HG03457 (cell line): Measurements from ENCODE around the gene NAV2.

Experiments
- ATAC-seq: cut with Tn5 transposase; IDR thresholded peaks from one replicate; pipeline ENCODE4 v1.9.1; 2021; ENCODE audit warnings: moderate number of reproducible peaks; ENCODE audit not compliant: unreplicated experiment

Gene NAV2

DNA sequence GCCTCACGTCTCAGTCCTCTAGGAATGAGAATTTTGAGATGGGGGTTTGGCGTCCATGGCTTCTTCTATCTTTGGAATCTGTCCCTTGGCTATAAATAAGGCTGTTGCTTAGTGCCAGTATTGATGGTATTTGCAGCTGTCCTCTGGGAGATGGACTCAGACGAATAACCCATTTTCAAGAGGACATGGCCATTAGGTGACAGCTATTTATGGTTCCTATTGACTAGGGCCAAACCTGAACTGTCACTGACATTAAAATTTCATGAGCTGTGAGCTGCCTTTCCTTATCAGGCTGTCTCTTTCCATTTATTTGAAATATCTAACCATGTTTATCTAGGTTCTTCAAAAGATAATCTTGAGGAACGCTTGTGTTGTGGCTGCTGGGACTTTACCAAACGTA is 92.7 kb downstream of the NAV2 start:
- no peak for ATAC-seq

DNA sequence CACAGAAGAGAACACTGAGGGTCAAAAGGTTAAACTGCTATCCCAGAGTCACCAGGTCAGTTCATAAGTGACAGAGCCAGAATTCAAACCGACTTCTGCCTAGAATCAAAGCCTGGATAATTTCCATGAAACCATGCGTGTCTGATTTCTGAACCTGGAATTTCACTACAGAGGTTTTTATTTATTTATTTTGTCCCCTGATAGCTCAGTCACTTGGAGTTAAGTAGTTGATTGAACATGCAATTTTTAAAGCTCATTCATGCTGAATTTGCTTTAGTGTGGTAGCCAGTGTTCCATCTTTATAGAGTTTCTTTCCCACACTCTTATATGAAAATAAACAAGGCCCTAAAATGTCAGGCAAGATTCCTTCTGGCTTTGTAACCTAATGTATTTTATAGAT is 93.2 kb downstream of the NAV2 start:
- ATAC-seq, result no peak

DNA sequence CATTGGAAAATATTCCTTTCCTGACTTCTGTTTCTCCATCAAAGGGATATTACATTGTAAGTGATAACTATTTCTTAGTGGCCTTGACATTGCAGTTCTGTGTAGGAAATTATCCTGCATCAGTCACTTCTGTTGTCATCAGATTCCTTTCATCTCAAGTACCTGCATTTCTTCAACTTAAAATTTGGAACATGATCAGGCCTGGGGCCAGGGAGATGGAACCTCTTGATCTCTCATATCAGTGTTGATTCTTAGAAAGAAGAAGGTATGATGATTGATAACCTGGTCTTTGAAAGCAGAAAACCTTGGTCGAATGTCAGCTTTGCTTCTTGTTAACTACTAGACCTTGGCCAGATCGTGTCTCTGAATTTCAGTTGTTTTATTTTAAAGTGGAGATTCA is 93.6 kb downstream of the NAV2 start:
- ATAC-seq, result no peak

DNA sequence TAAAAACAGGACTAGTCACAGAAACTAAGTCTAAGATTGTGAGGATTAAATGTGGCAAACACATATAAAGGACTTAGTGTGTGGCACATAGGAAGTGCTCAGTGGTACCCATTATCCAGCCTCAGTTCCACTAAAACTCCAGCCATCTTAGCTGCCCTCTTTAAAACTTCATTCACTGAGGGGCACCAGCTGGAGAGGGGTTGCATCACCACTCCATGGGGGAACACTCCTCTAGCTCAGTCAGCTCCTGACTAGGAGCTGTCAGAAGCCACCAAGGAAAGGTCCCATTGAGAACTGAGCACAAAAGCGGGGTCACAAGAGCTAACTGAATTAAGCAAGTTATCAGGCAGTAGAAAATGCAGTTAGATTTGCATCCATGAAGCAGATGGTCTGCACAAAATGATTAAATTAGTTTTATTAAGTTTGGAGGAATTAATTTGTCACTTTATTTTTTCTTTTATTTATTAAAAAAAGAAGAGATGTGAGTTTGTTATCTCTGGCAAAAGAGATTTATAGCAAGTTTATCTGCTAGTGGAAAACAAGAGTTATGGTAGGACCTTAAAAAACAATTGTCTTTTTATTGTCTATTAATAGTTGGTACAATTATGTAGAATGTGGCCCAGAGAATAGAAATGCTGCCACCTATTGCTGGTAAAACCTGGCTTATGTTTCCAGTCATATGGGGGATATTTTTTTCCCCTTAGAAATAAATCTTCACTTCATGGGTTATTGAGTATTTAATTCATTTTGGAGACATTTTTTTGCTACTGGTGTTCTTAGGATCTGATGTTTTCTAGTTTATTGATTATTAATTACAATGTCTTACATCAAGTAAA is 95.7 kb downstream of the NAV2 start:
- ATAC-seq, result no peak

DNA sequence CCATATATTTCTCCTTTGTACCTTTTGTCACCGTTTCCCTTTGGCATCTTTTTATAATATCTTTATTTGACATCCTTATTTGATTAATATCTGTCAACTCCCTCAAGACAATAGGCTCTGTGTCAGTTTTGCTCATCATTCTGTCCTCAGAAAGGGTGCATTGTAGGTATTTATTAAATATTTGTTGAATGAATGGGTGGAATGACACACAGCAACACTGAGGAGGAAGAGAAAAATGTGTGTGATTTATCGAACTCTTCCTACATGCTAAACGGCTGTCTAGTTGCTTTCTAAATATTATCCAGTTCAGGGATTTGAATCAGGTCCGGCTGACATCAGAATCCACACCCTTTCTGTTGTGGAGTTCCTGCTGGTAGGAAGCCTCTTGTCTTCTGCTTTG is 98.2 kb downstream of the NAV2 start:
- no peak for ATAC-seq

DNA sequence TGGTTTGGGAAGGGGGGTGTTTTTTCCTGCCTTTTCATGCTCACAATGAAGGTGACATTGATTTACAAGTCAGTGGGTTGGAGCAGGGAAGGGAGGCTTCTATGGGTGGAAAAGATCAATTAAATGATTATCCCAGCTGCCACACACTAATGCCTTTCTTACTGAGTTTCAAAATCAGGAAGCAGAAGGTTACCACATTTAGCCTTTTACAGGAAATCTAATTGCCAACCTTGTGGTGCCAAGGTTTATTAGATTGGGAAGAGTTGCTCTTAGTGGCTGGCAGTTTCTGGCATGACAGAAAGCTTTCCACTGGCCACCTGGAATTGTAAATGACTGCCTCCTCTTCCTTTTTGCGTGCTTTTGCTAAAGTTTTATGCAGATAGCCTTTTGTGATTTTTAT is 98.7 kb downstream of the NAV2 start:
- ATAC-seq, result no peak

DNA sequence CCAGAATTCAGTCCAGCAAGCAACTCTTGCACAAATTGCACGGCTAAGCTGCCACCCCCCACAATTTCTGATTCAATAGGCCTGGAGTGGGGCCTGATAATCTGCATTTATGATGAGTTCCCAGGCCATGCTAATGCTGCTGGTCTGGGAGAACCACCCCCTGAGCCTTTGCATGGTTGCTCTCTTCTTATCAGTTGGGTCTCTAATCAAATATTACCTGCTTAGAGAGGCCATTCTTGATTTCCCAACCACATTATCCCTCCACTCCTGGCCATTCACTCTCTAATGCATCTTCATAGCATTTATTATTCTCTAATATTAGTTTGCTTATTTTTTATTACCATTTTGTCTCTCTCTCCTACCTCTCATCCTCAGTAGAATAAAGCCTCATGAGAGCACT is 99.5 kb downstream of the NAV2 start:
- ATAC-seq, result no peak

DNA sequence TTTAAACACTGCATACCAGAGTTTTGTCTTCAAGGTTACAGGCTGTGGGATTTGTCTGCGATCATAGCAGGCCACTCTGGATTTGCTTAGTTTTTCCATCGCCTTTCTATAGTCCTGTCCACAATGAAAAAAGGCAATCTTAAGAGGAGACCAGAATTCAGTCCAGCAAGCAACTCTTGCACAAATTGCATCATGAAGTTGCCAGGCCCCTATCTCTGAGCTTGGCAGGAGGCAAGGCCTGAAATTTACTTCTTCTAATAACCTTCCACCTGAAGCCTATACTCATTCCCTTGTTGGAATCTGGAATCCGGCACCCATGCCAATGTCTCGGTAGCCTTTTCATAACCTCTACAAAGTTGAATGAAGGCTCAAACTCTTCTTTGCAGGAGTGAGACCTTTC is 100.1 kb downstream of the NAV2 start:
- no peak for ATAC-seq

DNA sequence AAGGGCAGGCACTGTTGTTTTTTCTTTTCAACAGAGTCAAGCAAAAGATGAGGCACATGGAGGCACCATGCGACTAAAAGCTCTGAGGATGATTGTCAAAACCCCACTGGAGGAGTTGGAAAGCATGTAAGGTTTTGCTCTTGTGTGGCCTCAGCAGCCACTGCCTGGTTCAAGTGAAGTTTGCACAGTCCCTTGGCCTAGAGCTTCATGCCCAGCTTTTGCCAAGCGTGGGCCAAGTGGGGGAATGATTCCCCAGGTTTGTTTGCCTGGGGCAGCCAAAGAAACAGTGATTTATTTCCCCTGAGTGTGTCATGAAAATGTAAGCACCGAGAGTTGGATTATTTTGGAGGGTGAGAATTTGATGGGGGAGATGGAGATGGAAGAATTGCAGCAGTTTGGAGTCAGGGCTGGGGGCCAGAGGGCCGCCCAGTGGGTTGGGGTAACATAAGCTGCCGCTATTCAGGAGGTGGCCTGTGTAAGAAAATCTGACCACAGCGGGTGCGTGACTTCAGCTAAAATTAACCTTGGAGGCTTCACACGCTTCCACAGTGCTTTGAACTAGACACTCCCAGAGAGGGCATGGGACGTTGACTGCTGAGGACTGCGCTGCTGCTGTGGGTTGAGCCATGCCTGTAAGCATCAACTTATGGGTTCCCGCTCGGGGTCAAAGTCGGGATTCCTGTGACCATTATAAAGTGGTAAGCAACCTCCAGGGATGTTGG is 100.7 kb downstream of the NAV2 start:
- ATAC-seq, result no peak

DNA sequence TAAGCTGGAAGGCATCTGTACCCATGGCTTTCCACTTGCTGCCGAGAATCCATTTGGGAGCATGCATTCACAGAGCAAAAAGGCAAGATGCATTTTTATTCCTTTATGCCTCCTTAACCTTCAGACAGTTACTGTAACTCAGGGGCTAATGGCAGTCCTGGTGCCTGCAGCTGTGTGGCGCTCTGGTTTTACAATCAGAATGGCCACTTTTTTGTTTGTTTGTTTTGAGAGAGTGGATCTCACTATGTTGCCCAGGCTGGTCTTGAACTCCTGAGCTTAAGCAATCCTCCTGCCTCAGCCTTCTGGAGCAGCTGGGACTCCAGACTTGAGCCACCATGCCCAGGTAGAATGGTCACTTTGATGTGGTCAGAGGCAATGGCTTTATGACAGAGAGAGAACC is 101.8 kb downstream of the NAV2 start:
- no peak for ATAC-seq

DNA sequence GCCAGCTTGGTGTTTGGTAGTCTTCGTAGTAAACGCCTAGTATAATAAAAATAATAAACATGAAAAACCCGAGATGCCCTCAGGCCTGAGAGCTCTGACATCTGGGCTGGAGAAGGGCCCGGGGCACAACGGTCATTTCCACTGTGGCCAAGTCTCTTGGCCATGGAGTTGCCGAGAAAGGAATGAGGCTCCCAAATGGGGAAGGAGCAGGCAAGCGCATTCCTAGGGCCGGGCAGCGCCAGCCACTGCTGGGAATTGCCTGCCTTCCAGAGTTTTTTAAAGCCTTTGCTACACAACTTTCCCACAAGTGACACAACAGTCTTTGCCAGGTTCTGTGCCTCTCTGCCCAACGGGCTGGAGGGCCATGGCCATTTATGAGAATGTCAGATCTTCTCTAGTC is 103.4 kb downstream of the NAV2 start:
- ATAC-seq, result no peak

DNA sequence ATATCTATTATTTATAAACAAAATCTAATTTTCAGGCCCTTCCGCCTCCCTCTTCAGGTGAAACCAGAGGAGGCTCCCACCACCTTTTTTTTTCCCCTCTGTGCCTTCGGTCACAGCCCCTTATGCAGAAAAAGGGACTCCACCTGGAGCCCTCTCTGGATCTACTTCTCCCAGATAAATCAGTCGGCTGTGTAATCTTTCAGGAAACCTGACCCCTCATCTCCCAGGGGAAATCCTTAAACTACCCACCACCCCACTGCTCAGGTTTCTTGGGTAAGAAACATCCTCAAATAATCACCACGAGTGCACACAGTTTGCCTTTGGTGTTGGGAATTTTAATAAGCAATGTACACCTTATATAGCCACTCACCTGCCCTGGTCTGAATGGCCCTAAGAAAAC is 104.2 kb downstream of the NAV2 start:
- no peak for ATAC-seq

DNA sequence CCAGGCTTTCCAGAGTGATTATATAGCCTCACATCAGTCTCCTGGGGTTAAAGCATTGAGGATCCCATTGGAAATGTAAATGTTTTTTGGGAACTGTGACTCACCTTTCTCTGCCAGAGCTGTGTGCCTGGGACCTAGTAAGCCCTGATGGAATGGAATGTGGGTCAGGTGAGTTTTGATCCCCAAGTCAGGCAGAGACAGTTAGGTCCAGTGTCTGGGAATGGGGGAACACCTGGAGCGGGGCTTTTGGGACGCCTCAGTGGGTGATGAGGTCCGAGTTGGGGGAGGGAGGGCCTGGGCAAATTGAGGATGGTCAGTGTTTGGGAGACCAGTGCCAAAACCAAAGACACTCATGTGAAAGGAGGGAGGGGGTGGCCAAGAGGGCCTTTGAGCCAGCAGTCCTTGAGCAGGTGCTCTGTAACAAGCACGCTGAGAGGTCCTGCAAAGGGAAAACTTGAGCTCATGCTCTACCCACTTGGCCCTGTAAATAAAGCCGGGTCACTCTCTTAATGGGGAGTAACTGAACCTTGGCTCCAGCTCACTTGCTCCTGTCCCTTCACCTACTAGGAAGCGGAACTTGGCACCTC is 104.7 kb downstream of the NAV2 start:
- no peak for ATAC-seq

DNA sequence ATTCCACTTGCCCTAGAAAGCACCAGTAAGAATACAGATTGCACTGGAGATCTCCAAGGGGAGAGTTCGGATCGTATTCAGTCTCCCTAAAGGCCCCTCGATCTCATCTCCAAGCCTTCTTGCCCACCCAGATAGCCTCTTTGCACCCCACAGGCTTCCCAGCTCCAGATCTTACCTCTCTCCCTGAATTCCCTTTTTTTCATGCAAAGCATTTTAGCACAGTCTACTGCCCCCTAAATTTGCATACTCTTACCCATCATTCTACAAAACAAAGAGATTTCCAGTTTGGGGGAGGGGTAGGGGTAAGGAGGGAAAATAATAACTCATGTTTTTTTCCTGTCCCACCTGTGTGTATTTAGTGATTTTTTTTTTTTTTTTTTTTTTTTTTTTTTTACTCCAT is 105.2 kb downstream of the NAV2 start:
- ATAC-seq, result no peak

DNA sequence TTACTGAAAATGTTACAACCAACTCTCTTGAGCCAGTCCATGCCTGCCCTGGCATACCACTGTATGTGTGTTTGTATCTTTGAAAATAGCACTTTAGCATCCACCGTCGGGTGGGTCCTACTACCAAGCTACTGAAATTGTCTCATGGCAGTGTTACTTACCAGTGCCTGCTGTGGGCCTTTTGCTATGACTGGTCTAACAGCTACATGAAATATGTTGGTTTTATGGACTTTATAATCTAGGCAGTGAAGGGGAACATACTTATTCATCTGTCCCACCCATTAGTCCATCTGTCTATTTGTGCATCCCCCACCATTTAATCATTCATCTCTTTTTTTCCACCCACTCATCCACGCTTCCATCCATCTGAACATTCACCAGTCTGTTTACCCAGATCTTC is 106.0 kb downstream of the NAV2 start:
- no peak for ATAC-seq

DNA sequence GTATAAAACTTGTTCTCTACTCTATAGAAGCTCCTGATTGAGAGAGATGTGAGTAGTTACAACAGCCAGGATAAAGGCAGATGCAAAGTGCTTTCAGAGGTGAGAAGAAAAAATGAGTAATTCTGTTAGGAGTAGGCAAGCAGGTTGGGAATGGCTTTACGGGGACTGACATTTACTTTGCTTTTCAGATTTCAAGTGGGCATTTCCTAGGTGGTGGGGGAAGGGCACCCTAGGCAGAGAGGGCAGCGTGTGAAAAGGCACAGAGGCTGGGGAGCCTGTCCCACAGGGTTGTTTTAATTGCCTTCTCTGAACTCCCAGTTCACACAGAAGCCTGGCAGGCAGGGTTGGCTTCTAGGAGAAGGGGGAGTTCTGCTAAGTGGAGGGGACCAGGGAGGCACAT is 106.5 kb downstream of the NAV2 start:
- no peak for ATAC-seq

DNA sequence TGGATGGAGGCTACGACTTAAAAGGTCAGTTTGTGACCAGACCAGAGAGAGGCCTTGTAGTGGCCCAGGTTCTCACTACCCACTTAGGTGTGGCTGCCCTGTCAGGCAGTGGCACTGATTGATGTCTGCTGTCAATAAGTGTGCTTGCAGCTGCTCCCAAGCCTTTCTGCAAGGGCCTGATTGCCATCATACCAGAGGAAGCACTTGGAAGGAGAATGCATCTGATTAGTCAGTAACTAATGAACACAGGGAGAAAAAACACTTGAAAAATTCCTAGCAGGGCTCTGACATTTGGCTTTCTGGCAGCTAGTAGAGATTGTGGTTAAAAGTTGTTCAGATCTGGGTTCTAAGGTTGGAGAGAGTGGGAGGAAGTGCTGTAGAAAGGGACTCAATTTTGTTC is 107.5 kb downstream of the NAV2 start:
- ATAC-seq, result no peak

DNA sequence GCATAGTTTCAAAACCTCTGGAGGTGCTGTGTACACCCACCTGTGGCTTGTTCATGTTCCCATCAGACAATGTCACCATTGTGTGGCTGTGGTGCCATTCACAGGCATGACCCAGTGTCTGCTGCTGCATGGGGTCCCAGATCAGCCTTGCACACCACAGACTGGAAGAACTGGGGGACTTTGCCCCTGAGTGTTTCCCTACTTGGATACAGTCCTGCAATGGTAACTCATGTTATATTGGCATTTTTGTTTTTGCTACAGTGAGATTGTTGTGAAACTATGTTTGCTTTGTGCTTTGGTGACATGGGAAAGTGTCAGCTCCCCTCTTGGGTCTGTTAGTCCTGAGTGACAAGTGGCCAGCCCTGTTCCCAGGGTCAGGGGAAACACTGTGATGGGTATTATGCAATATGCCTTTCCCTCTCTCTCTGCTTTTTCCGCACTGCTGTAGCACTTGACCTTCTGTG is 108.8 kb downstream of the NAV2 start:
- no peak for ATAC-seq

DNA sequence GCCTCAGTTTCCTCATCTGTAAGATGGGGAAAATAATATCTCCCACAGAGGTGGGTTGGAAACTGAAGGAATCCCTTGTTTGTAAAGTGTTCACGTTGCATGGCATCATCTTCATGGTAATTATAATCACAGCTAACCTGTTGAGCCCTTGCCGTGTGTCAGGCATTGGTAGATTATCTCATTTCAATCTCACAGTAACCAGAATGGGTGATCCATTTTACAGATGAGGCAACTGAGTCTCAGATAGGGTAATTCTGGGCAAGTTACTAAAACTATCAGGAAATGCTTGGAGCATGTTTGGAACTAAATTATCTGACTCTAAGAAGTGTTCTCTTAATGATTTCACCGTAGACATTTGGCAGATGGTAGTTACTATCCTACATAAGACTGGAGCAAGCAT is 109.4 kb downstream of the NAV2 start:
- no peak for ATAC-seq

DNA sequence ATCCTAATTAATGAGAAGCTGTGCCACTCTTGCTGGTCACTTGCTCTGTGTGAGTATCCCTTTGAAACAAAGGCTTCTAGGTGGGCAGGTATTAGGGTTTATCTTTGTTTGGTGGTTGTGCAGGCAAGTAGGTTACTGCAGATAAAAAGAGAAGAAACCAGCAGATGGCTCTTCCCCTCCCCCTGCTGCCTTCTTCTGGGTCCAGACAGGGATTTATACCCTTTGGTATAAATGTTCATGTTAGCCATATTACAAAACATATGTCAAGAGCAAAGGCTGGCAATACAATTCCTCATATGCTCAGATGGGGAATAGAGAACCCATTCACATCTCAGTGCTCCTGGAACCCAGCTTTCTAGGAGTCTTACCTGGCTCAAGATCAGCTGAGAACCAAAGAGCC is 109.9 kb downstream of the NAV2 start:
- ATAC-seq, result no peak

DNA sequence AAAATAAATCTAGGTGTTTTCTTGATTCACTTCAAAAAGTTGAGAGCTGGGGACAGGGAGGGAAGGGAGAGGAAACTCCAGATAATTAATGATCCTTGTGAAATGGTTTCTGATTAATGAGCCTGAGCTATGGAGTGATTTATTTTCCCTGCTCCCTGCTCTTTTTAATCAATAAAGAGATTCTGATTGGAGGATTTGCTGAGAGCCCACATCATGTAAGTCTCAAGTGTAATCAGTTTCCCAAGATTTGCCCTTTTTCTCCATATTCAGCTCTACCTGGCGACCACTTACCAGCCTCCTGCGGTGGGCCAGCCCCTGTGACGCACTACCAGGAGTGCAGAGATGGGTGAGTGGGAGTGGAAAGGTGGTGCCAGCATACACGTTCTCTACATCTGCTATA is 114.0 kb downstream of the NAV2 start:
- no peak for ATAC-seq
